HEK293T (cell line): ENCODE measurements around the gene OGT.

Experiments
- CTCF ChIA-PET: fragments of 350-600 bp; formaldehyde crosslinking; extraction: SDS; loops from one replicate; lab custom pipeline; 2021; ENCODE audit warnings: antibody characterized with exemption, inconsistent platforms; lab: Yijun Ruan, JAX
- POLR2A ChIA-PET: fragments of 350-600 bp; formaldehyde crosslinking; extraction: SDS; loops from one replicate; lab custom pipeline; 2020; ENCODE audit warnings: antibody characterized with exemption, inconsistent platforms; lab: Yijun Ruan, JAX
- DNase-seq: peaks from one replicate; pipeline ENCODE4 v3.0.0; 2012; ENCODE audit warnings: mixed read lengths; ENCODE audit errors: extremely low spot score
- ARNT ChIP-seq: fragments of 450-650 bp; IDR thresholded peaks from 2 replicates; pipeline ENCODE4 v1.6.1; 2017; ENCODE audit warnings: mild to moderate bottlenecking
- BHLHE40 ChIP-seq: fragments of 450-650 bp; IDR thresholded peaks from 2 replicates; pipeline ENCODE4 v1.6.1; 2016; ENCODE audit warnings: mild to moderate bottlenecking, moderate library complexity, borderline replicate concordance
- CTBP1 ChIP-seq: fragments of 450-650 bp; IDR thresholded peaks from 2 replicates; pipeline ENCODE4 v1.6.1; 2016; ENCODE audit warnings: borderline replicate concordance
- ELF4 ChIP-seq: fragments of 450-650 bp; IDR thresholded peaks from 2 replicates; pipeline ENCODE4 v1.6.1; 2017; ENCODE audit warnings: antibody characterized with exemption
- FOXA1 ChIP-seq: fragments of 450-650 bp; IDR thresholded peaks from 2 replicates; pipeline ENCODE4 v1.6.1; 2016; ENCODE audit warnings: mild to moderate bottlenecking
- FOXK2 ChIP-seq: fragments of 450-650 bp; IDR thresholded peaks from 2 replicates; pipeline ENCODE4 v1.6.1; 2016; ENCODE audit warnings: mild to moderate bottlenecking
- FOXM1 ChIP-seq: fragments of 450-650 bp; IDR thresholded peaks from 2 replicates; pipeline ENCODE4 v1.6.1; 2017; ENCODE audit warnings: mild to moderate bottlenecking, borderline replicate concordance
- HDGF ChIP-seq: fragments of 450-650 bp; IDR thresholded peaks from 2 replicates; pipeline ENCODE4 v1.6.1; 2017; ENCODE audit warnings: antibody characterized with exemption, borderline replicate concordance
- L3MBTL2 ChIP-seq: fragments of 450-650 bp; conservative IDR thresholded peaks from 2 replicates; pipeline ENCODE4 v1.6.1; 2016; ENCODE audit warnings: mild to moderate bottlenecking
- LEF1 ChIP-seq: fragments of 450-650 bp; IDR thresholded peaks from 2 replicates; pipeline ENCODE4 v1.6.1; 2017; ENCODE audit warnings: mild to moderate bottlenecking, borderline replicate concordance
- NFRKB ChIP-seq: fragments of 450-650 bp; IDR thresholded peaks from 2 replicates; pipeline ENCODE4 v1.6.1; 2016; ENCODE audit warnings: mild to moderate bottlenecking, moderate library complexity
- PKNOX1 ChIP-seq: fragments of 450-650 bp; IDR thresholded peaks from 2 replicates; pipeline ENCODE4 v1.6.1; 2016
- SP1 ChIP-seq: fragments of 450-650 bp; IDR thresholded peaks from 2 replicates; pipeline ENCODE4 v1.6.1; 2017
- SUZ12 ChIP-seq: fragments of 450-650 bp; IDR thresholded peaks from 2 replicates; pipeline ENCODE4 v1.6.1; 2016; ENCODE audit warnings: mild to moderate bottlenecking
- TARDBP ChIP-seq: fragments of 450-650 bp; IDR thresholded peaks from 2 replicates; pipeline ENCODE4 v1.6.1; 2016
- ZNF384 ChIP-seq: fragments of 450-650 bp; IDR thresholded peaks from 2 replicates; pipeline ENCODE4 v1.6.1; 2016

OGT gene

GRCh38 chrX:71533516-71533850 lies 579 bp downstream of the OGT start:
- TF ChIP-seq PKNOX1 (no peak), FOXM1 (no peak), ZNF384 (no peak), ARNT (no peak), CTBP1 (no peak), ELF4 (no peak), FOXK2 (no peak), BHLHE40 (no peak), HDGF (no peak), TARDBP (no peak), LEF1 (no peak), L3MBTL2 (no peak), SUZ12 (no peak), FOXA1 (no peak), SP1 (no peak), NFRKB (no peak)
- no peak for DNase-seq
- ChIA-PET CTCF (no interaction called here), POLR2A (interaction anchor here (0.6 to 4.6 kb wide), 9 partner anchors 11 to 250 kb away, joined by 3 to 41 read pairs (median 5); partner anchors contain the start of genes NONO and TAF1)

GRCh38 chrX:71533851-71534561 lies 1.1 kb downstream of the OGT start:
- ChIA-PET POLR2A (interaction anchor here (1.1 to 4.6 kb wide), 7 partner anchors 10 to 251 kb away, joined by 3 to 41 read pairs (median 6); partner anchors contain the start of genes NONO and TAF1), CTCF (no interaction called here)
- TF ChIP-seq LEF1 (no peak), ZNF384 (no peak), CTBP1 (no peak), ARNT (no peak), PKNOX1 (no peak), SUZ12 (no peak), BHLHE40 (no peak), L3MBTL2 (no peak)
- DNase-seq = peak; percentile 20

- CTCF ChIA-PET = no interaction called here
- DNase-seq = no peak
- POLR2A ChIA-PET = interaction anchor here (1.4 to 4.6 kb wide), 4 partner anchors 10 to 252 kb away, joined by 5 to 41 read pairs (median 31); partner anchors contain the start of gene NONO
- TF ChIP-seq ELF4 = no peak
- 0 out of 2 replicates have a peak, but pooled peaks have one; percentile 9 for TF ChIP-seq ZNF384
These were observed 2.1 kb downstream of the OGT start for GRCh38 chrX:71534773-71535544.

GRCh38 chrX:71536285-71536684 lies 3.4 kb downstream of the OGT start:
- CTCF ChIA-PET = no interaction called here
- DNase-seq = no peak
- POLR2A ChIA-PET = no interaction called here
- TF ChIP-seq ZNF384 (no peak), BHLHE40 (no peak), L3MBTL2 (no peak), HDGF (no peak), FOXA1 (no peak), PKNOX1 (no peak), LEF1 (no peak), FOXM1 (no peak), TARDBP (no peak), ELF4 (no peak), ARNT (no peak), FOXK2 (no peak), SUZ12 (no peak)

GRCh38 chrX:71537743-71538142 lies 4.8 kb downstream of the OGT start:
- POLR2A ChIA-PET = no interaction called here
- CTCF ChIA-PET = no interaction called here
- TF ChIP-seq HDGF = no peak
- no peak for TF ChIP-seq ELF4
- no peak for TF ChIP-seq FOXA1
- no peak for TF ChIP-seq SP1
- no peak for DNase-seq

- ChIA-PET CTCF (no interaction called here), POLR2A (interaction anchor here (0.9 kb wide), 1 partner anchor 8 kb away, joined by 4 read pairs; the partner anchor contains the start of gene OGT)
- DNase-seq = no peak
These were observed 7.9 kb downstream of the OGT start for GRCh38 chrX:71540801-71541200.

More at GRCh38 chrX:71540801-71541200, 7.9 kb downstream of the OGT start:
- TF ChIP-seq FOXM1 = no peak
- no peak for TF ChIP-seq ARNT
- TF ChIP-seq SUZ12 = no peak
- no peak for TF ChIP-seq L3MBTL2
- TF ChIP-seq FOXK2 = no peak
